Neural cell (in vitro differentiated cells): Measurements from ENCODE around the gene ADCY4.

ENCODE experiments used
- CTCF ChIP-seq: fragments of 450-650 bp; IDR thresholded peaks from 2 replicates; pipeline ENCODE4 v1.5.1; 2014; ENCODE audit warnings: antibody characterized with exemption, mild to moderate bottlenecking, moderate library complexity; ENCODE audit not compliant: poor library complexity, severe bottlenecking
- EP300 ChIP-seq: fragments of 450-650 bp; conservative IDR thresholded peaks from 2 replicates; pipeline ENCODE4 v1.6.1; 2014; ENCODE audit warnings: antibody characterized with exemption, mild to moderate bottlenecking, moderate library complexity; ENCODE audit not compliant: poor library complexity, severe bottlenecking
- REST ChIP-seq: IDR thresholded peaks from 2 replicates; pipeline ENCODE4 v1.6.1; 2012; ENCODE audit warnings: borderline replicate concordance

- TF ChIP-seq CTCF (no peak), EP300 (no peak), REST (no peak)
Measured at GRCh38 chr14:24362241-24362960, 27.5 kb upstream of the ADCY4 start.
